HepG2 (cell line): Measurements from ENCODE around the gene CTF1. TPM values are rescaled to one million over a fixed set of nuclear protein-coding genes. Genes with fewer than 3 reads are reported as not detected.

Experiments
- CC2D1A ChIP-seq: sonication (generic); formaldehyde crosslinking; IDR thresholded peaks from 2 replicates; pipeline ENCODE4 v1.8.1; 2023; ENCODE audit warnings: mild to moderate bottlenecking, missing genetic modification reagents
- CERS6 ChIP-seq: sonication (generic); formaldehyde crosslinking; IDR thresholded peaks from 2 replicates; pipeline ENCODE4 v1.5.0; 2020; ENCODE audit warnings: missing genetic modification reagents
- CHCHD3 ChIP-seq: sonication (generic); formaldehyde crosslinking; IDR thresholded peaks from 2 replicates; pipeline ENCODE4 v1.8.0; 2022; ENCODE audit warnings: mild to moderate bottlenecking, missing genetic modification reagents, moderate library complexity
- DMTF1 ChIP-seq: sonication (generic); formaldehyde crosslinking; IDR thresholded peaks from 2 replicates; pipeline ENCODE4 v1.4.0; 2020; ENCODE audit warnings: mild to moderate bottlenecking, missing genetic modification reagents
- HDAC6 ChIP-seq: fragments of 200-600 bp; sonication (generic); IDR thresholded peaks from 2 replicates; pipeline ENCODE4 v1.7.0; 2017; ENCODE audit warnings: mild to moderate bottlenecking, antibody characterized with exemption, low read length, low read depth
- IRF9 ChIP-seq: sonication (generic); formaldehyde crosslinking; IDR thresholded peaks from 2 replicates; pipeline ENCODE4 v1.8.0; 2022; ENCODE audit warnings: missing genetic modification reagents, mild to moderate bottlenecking, borderline replicate concordance
- KDM5B ChIP-seq: sonication (generic); formaldehyde crosslinking; IDR thresholded peaks from 2 replicates; pipeline ENCODE4 v1.4.0; 2020; ENCODE audit warnings: missing genetic modification reagents, mild to moderate bottlenecking, borderline replicate concordance
- RXRB ChIP-seq: IDR thresholded peaks from 2 replicates; pipeline ENCODE4 v1.6.1; 2016; ENCODE audit warnings: borderline replicate concordance, missing genetic modification reagents, missing compliant biosample characterization
- SNAPC4 ChIP-seq: sonication (generic); formaldehyde crosslinking; IDR thresholded peaks from 2 replicates; pipeline ENCODE4 v1.4.0; 2020; ENCODE audit warnings: mild to moderate bottlenecking, missing genetic modification reagents
- SRSF9 ChIP-seq: fragments of 200-400 bp; formaldehyde crosslinking; IDR thresholded peaks from 2 replicates; pipeline ENCODE4 v1.6.1; 2018; ENCODE audit warnings: borderline replicate concordance, mild to moderate bottlenecking, low read depth, low read length; ENCODE audit not compliant: insufficient read depth, poor library complexity, severe bottlenecking
- ZBTB10 ChIP-seq: sonication (generic); formaldehyde crosslinking; IDR thresholded peaks from 2 replicates; pipeline ENCODE4 v1.4.0; 2020; ENCODE audit warnings: missing genetic modification reagents, borderline replicate concordance
- ZNF256 ChIP-seq: sonication (generic); formaldehyde crosslinking; conservative IDR thresholded peaks from 2 replicates; pipeline ENCODE4 v1.4.0; 2020; ENCODE audit warnings: missing genetic modification reagents
- ZNF326 ChIP-seq: sonication (generic); formaldehyde crosslinking; IDR thresholded peaks from 2 replicates; pipeline ENCODE4 v1.4.0; 2020; ENCODE audit warnings: missing genetic modification reagents, borderline replicate concordance
- ZNF430 ChIP-seq: sonication (generic); formaldehyde crosslinking; IDR thresholded peaks from 2 replicates; pipeline ENCODE4 v1.9.0; 2021; ENCODE audit warnings: mild to moderate bottlenecking, missing genetic modification reagents
- ZNF777 ChIP-seq: sonication (generic); formaldehyde crosslinking; IDR thresholded peaks from 2 replicates; pipeline ENCODE4 v1.4.0; 2020; ENCODE audit warnings: missing genetic modification reagents
- polyA plus RNA-seq, 8 experiments: library from polyadenylated mRNA; depleted of rRNA in 3 of 8; stranded (reverse) in 7 of 8; unstranded in 1 of 8; fragments of >200 nt; fragmentation: Illumina TruSeq in 4 of 8; extraction: Trizol in 4 of 8; gene quantifications; 2 replicates each; pipeline versions ENCODE4 v1.2.1 to v1.2.3, GENCODE V29; 2011 to 2016; ENCODE audit warnings: low read depth in 4 of 8, missing spikeins in 1 of 8, mixed read lengths in 1 of 8; ENCODE audit not compliant: insufficient read depth in 1 of 8
- total RNA-seq, 5 experiments: library from RNA; depleted of rRNA; stranded (reverse); fragments of >200 nt; fragmentation: Illumina TruSeq; extraction: Trizol; gene quantifications; 2 replicates each; pipeline ENCODE4 v1.2.3, GENCODE V29; 2016; ENCODE audit warnings: low read depth in 1 of 5

CTF1 gene
- total and polyA plus RNA-seq, 2 of the 13 experiments (the other 11 are each of a cell fraction or from before 2014, with no cell fraction given) = 0.13 to 1.8 TPM

GRCh38 chr16:30949650-30950515 is 53.5 kb downstream of the CTF1 start (continued):
- no peak; the same call in 1 of the 2 replicates for TF ChIP-seq ZNF430 (CRISPR knock-in tag)
- no peak for TF ChIP-seq SRSF9
- TF ChIP-seq ZNF777 = no peak
- no peak for TF ChIP-seq CHCHD3 (CRISPR knock-in tag)
- TF ChIP-seq RXRB (CRISPR knock-in tag) = peak; percentile 92; the same call in 1 of the 2 replicates
- TF ChIP-seq SNAPC4 (CRISPR knock-in tag) = no peak
- peak; percentile 77; the same call in 1 of the 2 replicates for TF ChIP-seq DMTF1 (CRISPR knock-in tag)
- no peak for TF ChIP-seq CERS6 (CRISPR knock-in tag)
- 0 out of 2 replicates have a peak, but pooled peaks have one; percentile 22 for TF ChIP-seq ZBTB10
- 0 out of 2 replicates have a peak, but pooled peaks have one; percentile 94 for TF ChIP-seq ZNF326 (CRISPR knock-in tag)
- TF ChIP-seq ZNF256 (CRISPR knock-in tag) = no peak
- TF ChIP-seq KDM5B (CRISPR knock-in tag) = peak; percentile 81; the same call in 1 of the 2 replicates
- TF ChIP-seq HDAC6 = no peak
- TF ChIP-seq IRF9 = peak; percentile 86; the same call in 1 of the 2 replicates
- TF ChIP-seq CC2D1A = no peak
